Ectodermal cell (in vitro differentiated cells): ENCODE data around the gene SH3PXD2A.

Source experiments
- H3K27ac ChIP-seq: 2 replicates; pipeline ENCODE4 v1.7.0; 2013; ENCODE audit warnings: mild to moderate bottlenecking, low read depth, low read length; ENCODE audit not compliant: insufficient read depth, poor library complexity, severe bottlenecking
- H3K27me3 ChIP-seq: 2 replicates; pipeline ENCODE4 v1.7.0; 2013; ENCODE audit warnings: mild to moderate bottlenecking, low read length; ENCODE audit not compliant: insufficient read depth, control insufficient read depth, poor library complexity, severe bottlenecking
- H3K36me3 ChIP-seq: one replicate; pipeline ENCODE4 v1.7.0; 2013; ENCODE audit warnings: low read length; ENCODE audit not compliant: control insufficient read depth, insufficient read depth
- H3K4me1 ChIP-seq: one replicate; pipeline ENCODE4 v1.7.0; 2013; ENCODE audit warnings: low read length; ENCODE audit not compliant: control insufficient read depth, insufficient read depth
- H3K4me3 ChIP-seq: 2 replicates; pipeline ENCODE4 v1.7.0; 2013; ENCODE audit warnings: low read depth, low read length, control low read depth; ENCODE audit not compliant: insufficient read depth
- H3K9me3 ChIP-seq: 2 replicates; pipeline ENCODE4 v1.7.0; 2013; ENCODE audit warnings: mild to moderate bottlenecking, low read length, moderate library complexity; ENCODE audit not compliant: control insufficient read depth
- WGBS, 2 experiments: methylation state at CpG; one replicate each; pipeline ENCODE4 v1.1.7; 2013; ENCODE audit warnings: missing lambda C conversion rate in 2 of 2; 5-methylcytosine and 5-hydroxymethylcytosine counted together

SH3PXD2A gene

DNA sequence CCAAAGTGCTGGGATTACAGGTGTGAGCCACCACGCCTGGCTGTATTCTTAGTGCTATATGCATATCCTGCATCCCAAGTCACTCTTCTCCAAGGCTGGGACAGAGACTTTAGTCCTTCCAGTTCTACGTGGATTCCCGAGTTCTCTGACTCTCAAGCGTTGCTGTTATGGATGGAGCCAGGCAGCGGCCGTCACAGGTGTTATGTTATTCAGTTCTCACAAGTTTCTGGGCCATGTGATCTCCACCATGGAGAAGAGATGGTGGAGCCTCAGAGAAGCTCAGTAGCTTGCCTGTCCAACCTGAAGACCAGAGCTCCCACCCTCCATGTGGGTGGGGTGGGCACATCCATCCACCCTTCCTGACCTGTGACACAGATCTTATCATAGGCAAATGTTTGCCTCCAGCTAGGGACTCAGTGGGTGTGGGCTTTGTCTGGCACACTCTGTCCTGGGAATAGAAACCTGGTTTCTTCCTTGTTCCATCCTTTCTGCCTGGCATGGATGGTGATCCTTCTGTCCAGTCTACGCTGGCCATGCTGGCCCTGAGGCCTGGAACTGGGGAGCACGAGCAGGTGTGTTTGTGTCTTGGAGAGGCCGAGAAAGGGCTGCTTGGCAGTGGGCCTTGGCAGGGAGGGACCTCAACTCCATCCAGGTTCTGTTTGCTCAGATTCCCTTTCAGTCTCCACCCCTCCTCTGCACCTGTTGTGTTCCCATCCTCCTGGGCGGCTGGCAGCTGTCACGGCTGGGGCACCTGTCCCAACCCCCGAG is 306.6 kb downstream of the SH3PXD2A start:
- WGBS, 2 experiments = 91 to 92% methylated on average over 12 of the region's 12 CpGs
- no peak overlapping the region for H3K4me3 ChIP-seq
- H3K4me1 ChIP-seq = peaks cover 4% of the 10 kb centered on the region
- no peaks in the 10 kb centered on the region for H3K36me3 ChIP-seq
- H3K9me3 ChIP-seq = no peaks in the 10 kb centered on the region
- H3K27me3 ChIP-seq = no peaks in the 10 kb centered on the region
- H3K27ac ChIP-seq = no peak overlapping the region

DNA sequence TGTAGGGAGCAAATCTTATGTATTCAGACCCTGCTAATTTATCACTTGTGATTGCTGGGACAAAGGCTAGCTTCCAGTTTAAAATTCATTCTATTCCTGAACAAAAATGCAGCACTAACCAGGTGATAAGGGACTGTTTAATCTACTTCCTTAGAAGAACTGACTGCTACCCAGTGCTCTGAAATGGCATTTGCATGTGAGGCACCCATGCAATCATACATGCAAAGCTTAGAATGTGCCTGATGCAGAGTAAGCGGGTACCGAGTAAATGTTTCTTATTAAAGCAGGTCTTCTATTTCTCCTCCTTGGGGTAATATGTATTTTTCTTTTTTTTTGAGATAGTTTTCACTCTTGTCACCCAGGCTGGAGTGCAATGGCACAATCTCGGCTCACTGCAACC is 307.4 kb downstream of the SH3PXD2A start:
- WGBS, 2 experiments = 93 to 96% methylated on average over 3 of the region's 3 CpGs

DNA sequence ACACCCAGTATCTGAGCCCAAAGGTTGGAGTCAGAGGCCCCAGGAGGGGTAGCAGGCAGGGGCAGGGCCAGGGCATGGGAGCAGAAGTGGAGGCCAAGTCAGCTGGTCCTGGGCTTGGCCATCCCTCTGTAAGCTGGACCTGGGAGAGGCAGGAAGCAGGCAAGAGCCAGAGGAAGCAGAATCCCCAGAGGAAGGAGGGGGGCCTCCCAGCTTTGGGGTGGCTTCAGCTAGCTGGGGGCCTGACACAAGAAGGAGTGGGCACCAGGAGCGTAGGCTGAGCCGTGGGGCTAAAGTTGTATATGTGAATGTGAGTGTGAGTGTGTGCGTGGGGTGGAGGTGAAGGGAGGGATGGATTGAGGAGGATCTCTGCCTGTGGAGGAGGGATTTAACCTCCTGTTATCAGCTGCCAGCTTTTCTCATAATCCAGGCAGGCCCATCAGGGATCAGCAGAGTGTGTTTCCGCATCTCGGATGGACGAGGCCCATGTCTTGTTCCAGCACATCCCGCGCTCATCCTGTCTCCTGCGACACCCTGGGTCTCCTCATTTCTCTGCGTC is 307.9 kb downstream of the SH3PXD2A start:
- H3K4me3 ChIP-seq = no peak overlapping the region
- 92 to 93% methylated on average over 10 of the region's 10 CpGs for WGBS, 2 experiments
- no peak overlapping the region for H3K27ac ChIP-seq
- no peaks in the 10 kb centered on the region for H3K27me3 ChIP-seq
- H3K9me3 ChIP-seq = no peaks in the 10 kb centered on the region
- H3K4me1 ChIP-seq = peaks cover 7% of the 10 kb centered on the region
- H3K36me3 ChIP-seq = no peaks in the 10 kb centered on the region

More for the DNA sequence above, 307.4 kb downstream of the SH3PXD2A start:
- Histone ChIP-seq H3K9me3 (no peaks in the 10 kb centered on the region), H3K27ac (no peak overlapping the region), H3K4me3 (no peak overlapping the region), H3K27me3 (no peaks in the 10 kb centered on the region), H3K36me3 (no peaks in the 10 kb centered on the region), H3K4me1 (peaks cover 6% of the 10 kb centered on the region)

DNA sequence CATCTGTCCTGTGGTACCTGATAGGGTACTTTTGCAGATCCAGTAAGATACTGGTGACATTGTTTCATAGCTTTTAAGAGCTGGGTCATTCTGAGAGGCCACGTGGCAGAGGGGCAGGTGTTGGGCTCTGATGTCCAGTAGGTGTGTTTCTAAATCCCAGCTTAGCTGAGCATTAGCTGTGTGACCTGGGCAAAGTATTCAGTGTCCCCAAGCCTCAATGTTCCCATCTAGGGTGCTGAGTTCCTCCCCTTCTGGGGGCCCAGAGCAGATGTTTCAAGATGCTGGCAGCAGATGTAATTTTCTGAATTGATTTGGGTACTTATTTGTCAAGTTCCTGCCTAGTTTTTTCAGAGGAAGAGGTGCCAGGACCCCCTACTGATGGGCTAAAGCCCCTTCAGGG is 309.0 kb downstream of the SH3PXD2A start:
- no peaks in the 10 kb centered on the region for H3K27me3 ChIP-seq
- no peaks in the 10 kb centered on the region for H3K36me3 ChIP-seq
- no peak overlapping the region for H3K27ac ChIP-seq
- no peak overlapping the region for H3K4me3 ChIP-seq
- peaks cover 7% of the 10 kb centered on the region for H3K4me1 ChIP-seq
- no peaks in the 10 kb centered on the region for H3K9me3 ChIP-seq
- WGBS, 2 experiments = 85 to 93% methylated on average over 1 of the region's 1 CpG

DNA sequence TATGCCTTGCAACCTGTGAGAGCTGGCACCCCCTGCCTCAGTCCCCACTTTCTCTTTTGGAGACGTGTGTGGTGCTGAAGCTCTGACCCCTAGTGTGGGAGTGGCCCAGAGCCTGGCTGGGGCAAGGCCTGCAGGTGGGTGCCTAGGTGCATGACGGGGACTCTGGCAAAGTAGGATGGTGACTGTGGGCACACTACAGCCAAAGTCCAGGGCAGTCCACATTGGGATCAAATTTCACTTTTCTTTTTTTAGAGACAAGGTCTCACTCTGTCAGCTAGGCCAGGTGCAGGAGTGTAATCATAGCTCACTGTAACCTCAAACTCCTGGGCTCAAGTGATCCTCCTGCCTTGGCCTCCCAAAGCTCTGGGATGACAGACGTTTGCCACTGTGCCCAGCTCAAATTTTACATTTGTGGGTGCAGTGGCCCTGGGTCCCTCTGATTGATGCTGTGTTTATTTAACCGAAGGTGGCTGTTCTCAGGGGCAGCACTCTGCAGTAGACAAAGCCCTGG is 309.6 kb downstream of the SH3PXD2A start:
- H3K27ac ChIP-seq = no peak overlapping the region
- no peaks in the 10 kb centered on the region for H3K36me3 ChIP-seq
- 85 to 87% methylated on average over 4 of the region's 4 CpGs for WGBS, 2 experiments
- H3K4me3 ChIP-seq = no peak overlapping the region
- H3K27me3 ChIP-seq = no peaks in the 10 kb centered on the region
- peaks cover 7% of the 10 kb centered on the region for H3K4me1 ChIP-seq
- no peaks in the 10 kb centered on the region for H3K9me3 ChIP-seq

DNA sequence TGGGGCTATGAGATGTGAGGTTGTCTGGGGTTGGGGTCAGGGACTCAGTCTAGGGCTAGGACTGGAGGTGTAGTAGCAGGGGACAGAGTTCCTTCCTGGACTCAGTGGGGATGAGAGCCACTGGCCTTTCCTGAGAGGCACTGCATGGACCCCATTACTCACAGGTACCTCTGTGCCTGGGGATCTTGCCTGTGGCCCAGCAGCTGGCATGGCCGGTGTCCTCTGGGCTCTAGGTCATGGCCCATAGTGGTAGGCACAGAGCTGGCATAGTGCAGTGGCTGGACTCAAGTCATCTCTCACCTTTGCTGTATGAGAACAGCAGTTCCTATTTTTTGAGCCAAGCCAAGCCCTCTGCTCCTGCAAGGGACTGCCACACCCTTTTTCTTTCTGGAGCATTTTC is 310.0 kb downstream of the SH3PXD2A start:
- H3K4me3 ChIP-seq = no peak overlapping the region
- H3K27ac ChIP-seq = no peak overlapping the region
- no peaks in the 10 kb centered on the region for H3K36me3 ChIP-seq
- 95 to 97% methylated on average over 1 of the region's 1 CpG for WGBS, 2 experiments
- H3K27me3 ChIP-seq = no peaks in the 10 kb centered on the region
- H3K9me3 ChIP-seq = no peaks in the 10 kb centered on the region
- peaks cover 7% of the 10 kb centered on the region for H3K4me1 ChIP-seq

DNA sequence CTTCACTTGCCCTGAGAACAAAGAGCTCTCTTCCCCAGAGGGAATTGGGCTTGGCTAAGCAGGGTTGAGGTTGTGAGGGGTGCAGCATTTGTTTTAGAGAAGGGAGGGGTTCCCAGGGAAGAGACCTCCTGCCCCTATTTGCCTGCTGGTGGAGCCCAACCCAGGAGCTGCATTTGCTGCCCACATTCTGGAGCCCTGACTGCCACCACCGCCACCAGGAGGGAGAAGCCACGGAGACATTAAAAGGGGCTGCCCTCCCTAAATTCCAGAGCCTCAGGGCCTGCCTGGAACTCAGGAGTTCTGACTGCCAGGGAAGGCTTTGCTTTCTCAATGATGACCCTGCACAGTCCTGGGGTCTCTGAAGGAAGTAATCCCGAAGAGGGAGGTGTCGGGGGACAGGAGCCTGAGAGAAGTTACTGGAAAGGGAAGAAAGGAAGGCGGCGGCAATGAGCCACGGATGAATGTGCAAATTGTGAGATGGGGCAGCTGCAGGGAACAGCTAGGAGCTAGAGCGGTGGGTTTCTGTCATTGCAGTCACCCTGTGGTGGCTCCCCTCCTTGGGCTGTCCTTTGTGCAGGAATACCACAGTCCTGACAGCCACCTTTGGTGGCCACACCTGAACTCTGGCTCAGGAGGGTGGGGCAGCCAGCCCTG is 310.6 kb downstream of the SH3PXD2A start:
- Histone ChIP-seq H3K4me1 (peaks cover 7% of the 10 kb centered on the region), H3K36me3 (no peaks in the 10 kb centered on the region), H3K27ac (no peak overlapping the region), H3K9me3 (no peaks in the 10 kb centered on the region), H3K27me3 (no peaks in the 10 kb centered on the region), H3K4me3 (no peak overlapping the region)
- 84 to 85% methylated on average over 8 of the region's 8 CpGs for WGBS, 2 experiments
